DND-41 (cell line): ENCODE results near the gene NTM.

Experiments
- ATAC-seq: fragments of 200-7000 bp; cut with Tn5 transposase; 3 replicates; pipeline ENCODE4 v1.9.1; 2021; ENCODE audit warnings: low read depth; ENCODE audit not compliant: insufficient read depth
- DNase-seq: peaks from one replicate; pipeline ENCODE4 v3.0.0-alpha.2; 2020
- H2AFZ ChIP-seq: 2 replicates; pipeline ENCODE4 v1.6.0; 2012; ENCODE audit warnings: low read depth, low read length
- H3K27ac ChIP-seq: 2 replicates; pipeline ENCODE4 v1.5.1; 2012; ENCODE audit warnings: low read length, inconsistent platforms
- H3K27me3 ChIP-seq: fragments of 200-600 bp; sonication (generic); 2 replicates; pipeline ENCODE4 v1.6.0; 2012; ENCODE audit warnings: low read length, mild to moderate bottlenecking, inconsistent platforms; ENCODE audit not compliant: insufficient read depth, poor library complexity
- H3K36me3 ChIP-seq: 2 replicates; pipeline ENCODE4 v1.5.1; 2012; ENCODE audit warnings: low read length, inconsistent platforms; ENCODE audit not compliant: insufficient read depth
- H3K4me1 ChIP-seq: 2 replicates; pipeline ENCODE4 v1.5.1; 2012; ENCODE audit warnings: mild to moderate bottlenecking, low read length; ENCODE audit not compliant: insufficient read depth
- H3K4me2 ChIP-seq: 2 replicates; pipeline ENCODE4 v1.6.0; 2012; ENCODE audit warnings: mild to moderate bottlenecking, moderate library complexity, low read length, inconsistent platforms; ENCODE audit not compliant: insufficient read depth
- H3K4me3 ChIP-seq, 2 experiments: fragments of 200-600 bp in 1 of 2; shearing (Covaris generic) in 1 of 2; 2 replicates each; pipeline ENCODE4 v1.5.1; 2012 to 2016; ENCODE audit warnings: inconsistent platforms in 2 of 2, low read length in 2 of 2, mild to moderate bottlenecking in 2 of 2, low read depth in 1 of 2, moderate library complexity in 1 of 2
- H3K79me2 ChIP-seq: 2 replicates; pipeline ENCODE4 v1.6.0; 2012; ENCODE audit warnings: low read length, inconsistent platforms; ENCODE audit not compliant: insufficient read depth
- H3K9ac ChIP-seq: 2 replicates; pipeline ENCODE4 v1.6.0; 2012; ENCODE audit warnings: low read depth, mild to moderate bottlenecking, inconsistent platforms, low read length, moderate library complexity
- H3K9me3 ChIP-seq: 2 replicates; pipeline ENCODE4 v1.5.1; 2012; ENCODE audit warnings: low read length, moderate library complexity, mild to moderate bottlenecking, inconsistent platforms; ENCODE audit not compliant: insufficient read depth, severe bottlenecking
- H4K20me1 ChIP-seq: 2 replicates; pipeline ENCODE4 v1.6.0; 2012; ENCODE audit warnings: low read length; ENCODE audit not compliant: insufficient read depth
- EZH2 ChIP-seq: IDR thresholded peaks from 3 replicates; pipeline ENCODE4 v1.6.1; 2012; ENCODE audit warnings: borderline replicate concordance, low read depth, mild to moderate bottlenecking, moderate library complexity, low read length, inconsistent platforms; ENCODE audit not compliant: severe bottlenecking
- TF ChIP-seq, protein P1 (sequence below): IDR thresholded peaks from 2 replicates; pipeline ENCODE4 v1.5.1; 2012; ENCODE audit warnings: borderline replicate concordance, low read length, moderate library complexity, mild to moderate bottlenecking; ENCODE audit not compliant: poor library complexity, severe bottlenecking; ENCODE audit errors: extremely low read depth

The NTM gene

DNA sequence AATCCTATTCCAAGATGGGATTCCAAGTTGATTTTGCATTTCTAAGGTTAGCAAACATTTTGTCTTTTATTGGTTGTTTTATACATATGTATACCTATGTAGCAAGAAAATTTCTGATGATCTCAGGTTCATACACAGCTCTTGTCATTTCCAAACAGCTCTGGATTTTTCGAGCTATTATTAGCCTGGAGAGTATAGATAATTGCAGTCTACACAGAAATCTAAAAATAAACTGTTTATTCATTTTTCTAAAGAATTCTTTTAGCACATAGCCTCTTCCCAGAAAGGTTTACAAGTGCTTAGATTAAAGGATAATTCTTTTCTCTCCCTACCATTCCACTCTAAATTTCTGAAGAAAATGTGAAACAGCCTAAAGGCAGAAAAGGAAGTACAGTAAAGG, 705.0 kb downstream of the NTM start:
- H3K36me3 ChIP-seq, result no peaks in the 10 kb centered on the region
- H3K4me3 ChIP-seq, result no peak overlapping the region
- H3K27ac ChIP-seq, result no peak overlapping the region
- H3K4me1 ChIP-seq, result no peaks in the 10 kb centered on the region
- no peak for TF ChIP-seq EZH2
- TF ChIP-seq, protein P1, sequence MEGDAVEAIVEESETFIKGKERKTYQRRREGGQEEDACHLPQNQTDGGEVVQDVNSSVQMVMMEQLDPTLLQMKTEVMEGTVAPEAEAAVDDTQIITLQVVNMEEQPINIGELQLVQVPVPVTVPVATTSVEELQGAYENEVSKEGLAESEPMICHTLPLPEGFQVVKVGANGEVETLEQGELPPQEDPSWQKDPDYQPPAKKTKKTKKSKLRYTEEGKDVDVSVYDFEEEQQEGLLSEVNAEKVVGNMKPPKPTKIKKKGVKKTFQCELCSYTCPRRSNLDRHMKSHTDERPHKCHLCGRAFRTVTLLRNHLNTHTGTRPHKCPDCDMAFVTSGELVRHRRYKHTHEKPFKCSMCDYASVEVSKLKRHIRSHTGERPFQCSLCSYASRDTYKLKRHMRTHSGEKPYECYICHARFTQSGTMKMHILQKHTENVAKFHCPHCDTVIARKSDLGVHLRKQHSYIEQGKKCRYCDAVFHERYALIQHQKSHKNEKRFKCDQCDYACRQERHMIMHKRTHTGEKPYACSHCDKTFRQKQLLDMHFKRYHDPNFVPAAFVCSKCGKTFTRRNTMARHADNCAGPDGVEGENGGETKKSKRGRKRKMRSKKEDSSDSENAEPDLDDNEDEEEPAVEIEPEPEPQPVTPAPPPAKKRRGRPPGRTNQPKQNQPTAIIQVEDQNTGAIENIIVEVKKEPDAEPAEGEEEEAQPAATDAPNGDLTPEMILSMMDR, result no peak
- no peaks in the 10 kb centered on the region for H3K27me3 ChIP-seq
- no peak overlapping the region for H3K4me2 ChIP-seq
- no peaks in the 10 kb centered on the region for H4K20me1 ChIP-seq
- no peak overlapping the region for H3K9ac ChIP-seq
- no peaks in the 10 kb centered on the region for H3K79me2 ChIP-seq
- ATAC-seq (no peak), DNase-seq (no peak)
- peaks cover 2% of the 10 kb centered on the region for H3K9me3 ChIP-seq
- H2AFZ ChIP-seq, result no peak overlapping the region

DNA sequence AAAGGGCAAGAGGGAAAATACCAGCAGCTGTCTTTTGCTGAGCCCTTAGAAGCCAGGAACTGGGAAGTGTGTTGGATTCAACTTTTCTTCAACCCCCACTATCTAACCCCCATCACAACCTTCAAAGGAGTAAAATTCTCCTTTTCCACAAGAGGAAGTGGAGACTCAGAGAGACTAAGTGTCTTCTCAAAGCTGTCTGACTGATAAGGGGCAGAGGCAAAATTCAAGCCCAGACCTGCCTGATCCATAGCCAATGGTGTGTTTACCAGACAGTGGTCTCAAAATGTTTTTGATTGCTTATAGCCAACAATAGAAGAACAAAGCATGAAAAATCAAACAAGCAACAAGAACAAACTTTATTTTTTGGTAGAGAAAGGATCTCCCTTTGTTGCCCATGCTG, 707.0 kb downstream of the NTM start:
- no peaks in the 10 kb centered on the region for H3K27me3 ChIP-seq
- no peak overlapping the region for H3K4me2 ChIP-seq
- ATAC-seq, result no peak
- H3K4me1 ChIP-seq, result no peaks in the 10 kb centered on the region
- H4K20me1 ChIP-seq, result no peaks in the 10 kb centered on the region
- H3K79me2 ChIP-seq, result no peaks in the 10 kb centered on the region
- DNase-seq, result no peak
- no peak overlapping the region for H3K9ac ChIP-seq
- no peak overlapping the region for H3K27ac ChIP-seq
- no peak overlapping the region for H3K4me3 ChIP-seq
- no peak overlapping the region for H2AFZ ChIP-seq
- no peak for TF ChIP-seq EZH2
- TF ChIP-seq, protein P1, result no peak
- H3K9me3 ChIP-seq, result no peaks in the 10 kb centered on the region
- no peaks in the 10 kb centered on the region for H3K36me3 ChIP-seq

DNA sequence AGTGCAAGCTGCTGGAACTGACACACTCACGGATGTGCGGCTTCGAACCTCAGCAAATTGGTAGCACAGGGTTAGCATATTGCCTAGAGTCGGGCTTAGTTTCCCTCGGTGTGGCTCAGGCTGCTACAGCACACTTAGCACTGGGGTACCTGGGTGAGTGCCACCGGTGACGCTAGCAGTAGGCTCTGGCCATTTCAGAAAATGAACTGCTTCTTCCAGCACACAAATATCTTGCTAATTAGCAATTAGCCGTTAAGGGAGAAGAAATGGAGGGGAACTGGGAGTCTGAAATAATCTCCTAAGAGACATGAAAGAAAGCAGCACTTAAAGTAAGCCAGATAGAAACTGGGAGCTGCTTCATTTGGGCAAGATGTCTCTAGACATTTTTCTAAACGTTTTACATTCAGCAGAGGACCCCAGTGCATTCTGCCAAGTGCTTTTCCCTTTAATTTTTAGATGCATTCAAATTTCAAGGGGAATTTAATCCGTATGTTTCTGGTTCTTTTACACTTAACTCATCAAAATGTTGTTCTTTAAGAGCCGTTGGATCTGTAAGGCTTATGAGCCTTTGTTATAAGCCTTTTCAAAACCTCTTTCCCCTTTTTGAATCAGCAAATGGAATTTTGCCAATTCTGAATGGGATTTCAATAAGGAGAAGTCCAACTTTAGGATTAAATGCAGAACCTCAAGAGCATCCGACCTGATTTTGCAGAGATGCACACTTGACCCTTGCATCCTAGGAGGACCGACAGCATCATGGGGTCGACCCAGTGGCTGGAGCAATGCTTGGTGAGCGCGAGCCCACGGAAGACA, 708.1 kb downstream of the NTM start:
- DNase-seq, result no peak
- no peaks in the 10 kb centered on the region for H3K27me3 ChIP-seq
- H3K9ac ChIP-seq, result no peak overlapping the region
- H3K27ac ChIP-seq, result no peak overlapping the region
- no peak overlapping the region for H2AFZ ChIP-seq
- TF ChIP-seq, protein P1, result no peak
- TF ChIP-seq EZH2, result no peak
- H3K9me3 ChIP-seq, result no peaks in the 10 kb centered on the region
- H3K4me3 ChIP-seq, result no peak overlapping the region
- H3K4me1 ChIP-seq, result no peaks in the 10 kb centered on the region
- H3K4me2 ChIP-seq, result no peak overlapping the region
- H3K79me2 ChIP-seq, result no peaks in the 10 kb centered on the region
- H4K20me1 ChIP-seq, result no peaks in the 10 kb centered on the region
- ATAC-seq, result no peak
- H3K36me3 ChIP-seq, result no peaks in the 10 kb centered on the region

DNA sequence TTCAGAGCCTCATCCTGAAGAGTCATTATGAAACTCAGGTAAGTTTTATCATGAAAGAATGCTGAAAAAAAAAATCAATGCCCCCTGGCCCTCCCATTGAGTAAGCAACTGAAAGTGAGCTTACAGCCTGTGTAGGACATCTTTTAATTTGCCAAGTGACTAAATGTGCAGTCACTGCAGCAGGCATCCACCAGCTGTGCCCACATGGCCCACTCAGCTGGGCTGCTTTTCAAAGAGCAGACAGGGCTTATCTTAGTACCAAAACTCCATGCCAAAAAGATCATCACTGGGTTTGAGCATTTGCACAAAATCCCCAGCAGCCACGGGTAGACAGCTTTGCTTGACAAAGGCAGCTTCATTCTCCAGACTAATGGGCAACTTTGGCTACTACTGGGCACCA, 709.7 kb downstream of the NTM start:
- Histone ChIP-seq H3K79me2 (no peaks in the 10 kb centered on the region), H3K9me3 (no peaks in the 10 kb centered on the region), H3K4me2 (no peak overlapping the region), H3K27ac (no peak overlapping the region), H3K4me1 (no peaks in the 10 kb centered on the region), H4K20me1 (no peaks in the 10 kb centered on the region), H3K4me3 (no peak overlapping the region), H2AFZ (no peak overlapping the region), H3K27me3 (no peaks in the 10 kb centered on the region), H3K9ac (no peak overlapping the region), H3K36me3 (no peaks in the 10 kb centered on the region)
- DNase-seq, result no peak
- no peak for ATAC-seq
- TF ChIP-seq EZH2, result no peak
- TF ChIP-seq, protein P1, result no peak
